Endothelial cell of hepatic sinusoid (primary cell): ENCODE measurements around the gene RPN2.

Experiments
- in situ Hi-C: cut with HindIII; loops from 2 replicates; pipeline ENCODE4 v1.10.0; 2017; ENCODE audit warnings: low sequenced_read_pairs

Gene RPN2

GRCh38 chr20:37260923-37261322 is 81.8 kb downstream of the RPN2 start:
- in situ Hi-C loops: loop anchor here (25.0 kb wide), 1 partner anchor 251 kb away; the partner anchor contains the start of gene NNAT

- in situ Hi-C loops: loop anchor here (25.0 kb wide), 1 partner anchor 251 kb away; the partner anchor contains the start of gene NNAT
These were observed 82.6 kb downstream of the RPN2 start, which contains the start of gene GHRH for GRCh38 chr20:37261714-37262113. GHRH (minus strand) TSS chr20:37261814; CDS start chr20:37256889, 4,925 bp downstream.

- in situ Hi-C loops: loop anchor here (25.0 kb wide), 1 partner anchor 250 kb away; the partner anchor contains the start of gene NNAT
These were observed 83.4 kb downstream of the RPN2 start for GRCh38 chr20:37262505-37262904.

GRCh38 chr20:37263686-37264085 is 84.6 kb downstream of the RPN2 start:
- in situ Hi-C loops: loop anchor here (25.0 kb wide), 1 partner anchor 249 kb away; the partner anchor contains the start of gene NNAT

GRCh38 chr20:37265152-37265551 is 86.0 kb downstream of the RPN2 start:
- in situ Hi-C loops: loop anchor here (5.0 to 25.0 kb wide), 2 partner anchors 87 to 247 kb away; partner anchors contain the start of gene NNAT

- in situ Hi-C loops: loop anchor here (5.0 to 25.0 kb wide), 2 partner anchors 85 to 245 kb away; partner anchors contain the start of gene NNAT
These were observed 88.0 kb downstream of the RPN2 start for GRCh38 chr20:37266940-37267666.

DNA sequence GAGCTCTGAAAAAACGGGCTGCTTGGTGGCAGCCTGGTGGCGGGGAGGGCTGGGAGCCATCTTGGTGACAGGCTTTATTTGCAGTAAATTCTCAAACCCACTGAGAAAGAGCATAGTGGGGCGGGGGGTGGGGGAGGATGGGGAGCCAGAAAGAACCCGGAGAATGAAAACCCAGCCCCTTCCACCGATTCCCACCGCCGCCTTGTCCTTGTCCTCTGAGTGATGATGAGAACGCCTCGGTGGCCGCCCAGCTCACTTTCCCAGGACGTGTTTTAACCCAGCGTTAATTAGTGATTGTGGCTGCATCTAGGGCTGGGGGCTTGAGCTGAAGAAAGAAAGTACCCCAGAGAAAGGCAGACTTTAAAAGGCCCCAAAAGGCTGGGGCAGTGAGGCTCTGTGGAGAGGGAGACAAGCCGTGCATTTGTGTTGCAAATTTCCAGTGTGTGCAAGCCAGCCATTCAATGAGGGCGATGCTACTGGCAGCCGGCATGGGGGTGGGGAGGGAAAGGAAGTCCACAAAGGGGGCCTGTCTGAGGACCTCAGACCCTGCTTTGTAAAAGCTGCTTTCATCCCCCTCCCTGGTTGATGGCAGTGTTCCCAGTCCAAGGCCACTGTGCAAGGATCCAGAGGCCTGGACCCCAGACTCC is 88.7 kb downstream of the RPN2 start:
- in situ Hi-C loops: loop anchor here (5.0 to 25.0 kb wide), 2 partner anchors 85 to 245 kb away; partner anchors contain the start of gene NNAT

- in situ Hi-C loops: loop anchor here (25.0 kb wide), 1 partner anchor 242 kb away; the partner anchor contains the start of gene NNAT
These were observed 91.7 kb downstream of the RPN2 start for GRCh38 chr20:37270576-37271420.

DNA sequence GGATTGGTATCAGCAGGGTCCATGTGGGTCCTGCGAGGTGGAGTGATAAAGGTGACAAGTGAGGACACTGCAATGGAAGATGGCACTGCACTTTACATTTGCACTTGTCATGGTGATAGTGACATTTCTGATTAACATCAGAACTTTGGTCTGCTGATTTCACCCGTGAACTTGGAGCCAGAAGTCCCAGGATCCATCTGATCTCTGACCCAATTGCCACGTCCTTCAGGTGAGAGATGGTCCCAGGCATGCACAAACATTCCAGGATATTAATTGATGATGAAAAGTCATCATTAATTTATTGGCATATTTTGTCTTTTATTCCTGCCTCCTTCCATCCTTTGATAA is 92.3 kb downstream of the RPN2 start:
- in situ Hi-C loops: loop anchor here (25.0 kb wide), 1 partner anchor 241 kb away; the partner anchor contains the start of gene NNAT

DNA sequence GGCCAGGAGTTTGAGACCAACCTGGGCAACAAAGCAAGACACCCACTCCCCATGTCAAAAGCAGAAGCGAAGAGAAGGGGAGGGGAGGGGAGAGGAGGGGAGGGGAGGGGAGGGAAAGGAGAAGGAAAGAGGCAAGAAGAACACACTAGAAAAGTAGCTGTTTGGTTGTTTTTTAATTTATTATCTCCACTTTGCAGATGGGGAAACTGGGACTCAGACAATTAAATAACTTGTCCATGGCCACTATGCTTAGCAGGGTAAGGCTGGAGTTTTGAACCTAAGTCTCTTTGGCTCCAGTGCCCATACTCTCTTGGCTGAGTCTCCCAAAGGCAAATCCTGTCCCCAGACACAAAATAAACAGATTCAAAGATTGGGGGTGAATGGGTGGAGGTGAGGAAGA is 94.9 kb downstream of the RPN2 start:
- in situ Hi-C loops: loop anchor here (25.0 kb wide), 1 partner anchor 238 kb away; the partner anchor contains the start of gene NNAT

DNA sequence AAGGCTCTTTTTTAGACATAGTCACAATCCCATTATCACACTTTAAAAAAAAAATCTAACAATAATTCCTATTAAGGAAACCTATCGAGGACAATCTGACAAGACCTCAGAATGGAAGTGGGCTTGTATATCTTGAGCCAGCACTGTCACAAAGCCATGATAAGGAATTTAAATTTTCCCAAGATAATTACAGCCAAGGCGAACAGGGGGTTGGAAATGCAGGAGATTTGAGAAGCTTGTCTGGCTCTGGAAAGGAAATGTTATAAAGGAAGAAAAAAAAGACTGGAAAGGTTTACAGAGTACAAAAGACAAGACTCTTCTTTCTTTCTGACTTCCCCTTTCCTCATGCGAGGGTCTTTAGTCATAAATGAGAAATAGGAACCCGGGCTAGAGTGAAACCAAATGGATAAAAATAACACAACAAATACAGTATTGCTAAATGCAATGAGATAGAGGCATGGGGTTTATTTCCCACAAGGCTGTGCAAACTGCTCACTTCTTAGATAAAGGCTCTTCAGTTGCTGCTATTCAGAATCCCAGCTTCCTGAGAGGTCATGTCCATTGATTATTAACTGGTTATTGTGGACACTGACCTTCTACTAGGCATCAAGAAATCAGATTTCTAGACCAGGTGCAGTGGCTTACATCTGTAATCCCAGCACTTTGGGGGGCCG is 95.9 kb downstream of the RPN2 start:
- in situ Hi-C loops: loop anchor here (25.0 kb wide), 1 partner anchor 237 kb away; the partner anchor contains the start of gene NNAT

- in situ Hi-C loops: no loop called here
These were observed 97.5 kb downstream of the RPN2 start for GRCh38 chr20:37276494-37277252.

DNA sequence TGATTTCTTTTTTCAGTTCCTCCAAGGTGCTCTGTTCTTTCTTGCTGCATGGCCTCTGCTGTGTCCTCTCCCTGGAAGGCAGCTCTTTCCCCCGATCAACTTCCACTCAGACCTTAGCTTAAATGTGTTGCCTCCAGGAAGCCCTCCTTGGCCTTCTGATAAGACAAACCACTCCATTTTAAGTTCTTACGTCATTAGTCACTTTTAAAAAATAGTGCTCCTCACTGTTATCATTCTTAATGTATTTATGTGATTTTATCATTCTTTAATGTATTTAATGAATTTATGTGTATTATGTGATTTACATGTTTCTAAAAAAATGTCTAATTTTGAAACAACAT is 98.1 kb downstream of the RPN2 start:
- in situ Hi-C loops: no loop called here

DNA sequence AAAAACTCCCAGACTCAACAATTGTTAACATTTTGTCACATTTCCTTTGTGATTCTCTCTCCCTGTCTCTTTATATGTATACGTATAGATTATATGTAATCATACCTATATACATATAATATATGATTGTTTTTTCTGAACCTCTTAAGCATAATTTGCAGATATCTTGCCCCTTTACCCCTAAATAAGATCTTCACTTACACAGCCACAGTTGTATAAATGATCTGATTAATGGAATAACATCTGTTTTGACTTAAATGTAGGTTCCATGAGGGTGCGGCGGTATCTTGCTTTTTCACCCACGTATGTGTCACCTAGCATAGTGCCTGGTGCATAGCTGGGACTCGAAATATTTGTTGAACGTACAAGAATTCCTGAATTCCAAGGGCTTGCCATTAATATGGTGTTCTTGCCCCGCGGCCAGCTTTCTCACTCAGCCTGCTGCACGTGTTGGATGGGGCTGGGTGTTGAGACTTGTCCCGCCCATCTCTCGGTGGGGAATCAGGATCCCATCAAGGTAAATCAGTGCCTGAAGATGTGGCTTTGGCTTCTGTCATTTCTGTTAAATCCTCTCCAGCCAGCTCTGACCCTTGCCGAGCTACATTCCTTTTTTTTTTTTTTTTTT is 99.9 kb downstream of the RPN2 start:
- in situ Hi-C loops: no loop called here

GRCh38 chr20:37279820-37280219 is 100.7 kb downstream of the RPN2 start:
- in situ Hi-C loops: no loop called here

DNA sequence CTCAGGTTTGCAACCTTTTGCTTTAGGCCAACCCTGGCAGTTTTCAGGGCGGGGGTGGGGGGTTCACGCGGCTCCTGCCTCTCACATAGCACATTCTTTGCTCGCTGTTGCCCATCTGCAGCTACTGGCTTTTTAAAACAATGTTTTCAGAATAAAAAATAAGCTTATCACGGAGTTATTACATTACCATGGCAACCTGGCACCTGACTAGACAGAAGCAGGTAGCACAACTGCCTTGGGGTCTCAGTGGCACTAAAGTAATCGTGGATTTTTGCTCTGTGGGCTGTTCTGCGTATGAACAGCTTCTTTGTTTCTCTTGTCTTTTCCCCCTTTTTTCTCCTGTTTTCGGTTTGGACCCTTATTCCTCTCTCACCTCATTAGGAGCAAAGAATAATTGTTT is 101.3 kb downstream of the RPN2 start:
- in situ Hi-C loops: no loop called here

- in situ Hi-C loops: no loop called here
These were observed 103.4 kb downstream of the RPN2 start for GRCh38 chr20:37282556-37282955.

GRCh38 chr20:37283530-37284195 is 104.5 kb downstream of the RPN2 start:
- in situ Hi-C loops: no loop called here
